ENCODE results near the gene ATP9B.
"Not testable (repeated sequence)": the region's sequence is repeated elsewhere in the genome, so short reads cannot be mapped to it uniquely, and the experiment has no call there.

ATP9B gene

DNA sequence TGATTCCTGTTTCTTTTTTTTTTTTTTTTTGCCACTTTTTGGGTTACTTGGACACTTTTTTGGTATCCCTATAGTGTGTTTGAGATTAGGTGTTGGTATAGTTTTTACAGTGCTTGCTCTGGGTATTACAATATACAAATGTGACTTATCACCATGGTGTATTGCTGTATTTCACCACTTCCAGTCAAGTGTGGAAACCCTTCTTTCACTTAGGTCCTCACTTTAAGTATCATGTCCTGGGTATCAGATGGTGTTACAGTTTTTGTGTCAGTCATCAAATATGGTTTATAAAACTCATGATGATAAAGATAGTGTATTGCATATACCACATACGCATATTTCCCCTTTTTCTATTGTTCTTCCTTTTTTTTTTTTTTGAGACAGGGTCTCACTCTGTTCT is 1.8 kb downstream of the ATP9B start:
- DNase-seq: peak in 1 of 5 experiments; percentile 64

DNA sequence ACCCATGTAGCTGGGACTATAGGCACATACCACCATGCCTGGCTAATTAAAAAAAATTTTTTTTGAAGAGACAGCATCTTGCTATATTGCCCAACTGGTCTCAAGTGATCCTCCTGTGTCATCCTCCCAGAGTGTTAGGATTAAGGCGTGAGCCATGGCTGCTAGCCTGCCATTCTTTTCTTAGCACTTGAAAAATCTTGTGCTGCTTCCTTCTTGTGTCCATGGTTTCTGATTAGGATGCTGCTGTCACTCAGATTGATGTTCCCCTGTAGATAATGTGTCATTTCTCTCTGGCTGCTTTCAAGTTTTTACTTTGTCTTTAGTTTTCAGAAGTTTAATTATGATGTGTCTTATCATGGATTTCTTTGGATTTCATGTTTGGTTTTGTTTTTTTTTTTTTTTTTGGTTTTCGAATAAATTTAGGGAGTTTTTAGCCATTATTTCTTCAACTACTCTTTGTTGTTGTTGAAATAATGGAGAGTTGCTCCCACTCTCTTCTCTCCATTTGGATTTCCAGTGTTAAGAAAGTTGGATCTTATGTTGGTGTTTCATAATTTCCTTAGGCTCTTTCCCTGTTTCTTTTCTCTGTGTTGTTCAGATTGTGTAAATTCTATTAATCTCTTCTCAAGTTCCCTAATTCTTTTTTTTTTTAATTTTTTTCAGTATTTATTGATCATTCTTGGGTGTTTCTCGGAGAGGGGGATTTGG is 2.5 kb downstream of the ATP9B start:
- no peak for DNase-seq

DNA sequence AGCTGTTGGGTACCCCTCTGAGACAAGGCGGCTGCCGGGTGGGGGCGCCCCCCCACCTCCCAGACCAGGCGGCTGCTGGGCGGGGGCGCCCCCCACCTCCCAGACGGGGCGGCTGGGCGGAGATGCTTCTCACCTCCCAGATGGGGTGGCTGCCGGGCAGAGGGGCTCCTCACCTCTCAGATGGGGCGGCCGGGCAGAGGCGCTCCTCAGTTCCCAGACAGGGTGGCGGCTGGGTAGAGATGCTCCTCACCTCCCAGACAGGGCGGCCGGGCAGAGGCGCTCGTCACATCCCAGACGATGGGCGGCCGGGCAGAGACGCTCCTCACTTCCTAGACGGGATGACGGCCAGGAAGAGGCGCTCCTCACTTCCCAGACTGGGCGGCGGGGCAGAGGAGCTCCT is 3.5 kb downstream of the ATP9B start:
- not testable (repeated sequence) for DNase-seq

GRCh38 chr18:79077181-79077580 is 8.0 kb downstream of the ATP9B start:
- no peak for DNase-seq

GRCh38 chr18:79078791-79079190 is 9.6 kb downstream of the ATP9B start:
- DNase-seq: not testable (repeated sequence)

- no peak for DNase-seq
Observed at GRCh38 chr18:79092874-79093273, 23.7 kb downstream of the ATP9B start.

DNA sequence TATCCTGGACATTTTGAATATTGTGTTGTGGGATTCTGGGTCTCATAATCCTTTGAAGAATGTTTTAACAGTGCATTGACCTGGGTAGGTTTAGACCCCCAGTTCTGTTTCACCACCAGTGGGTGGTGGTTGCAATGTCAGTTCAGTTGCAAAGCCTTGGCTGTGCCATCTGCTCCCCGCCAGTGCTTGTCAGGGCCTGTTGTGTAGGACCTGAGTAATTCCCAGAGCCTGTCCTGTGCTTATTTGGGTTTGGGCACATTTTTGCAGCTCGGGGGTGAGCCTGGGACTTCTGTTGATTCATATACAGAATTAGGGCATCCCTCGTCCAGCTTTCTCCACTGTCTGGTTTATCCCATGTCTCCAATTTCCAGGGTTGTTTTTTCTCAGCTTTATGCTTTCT is 24.8 kb downstream of the ATP9B start:
- no peak for DNase-seq

DNA sequence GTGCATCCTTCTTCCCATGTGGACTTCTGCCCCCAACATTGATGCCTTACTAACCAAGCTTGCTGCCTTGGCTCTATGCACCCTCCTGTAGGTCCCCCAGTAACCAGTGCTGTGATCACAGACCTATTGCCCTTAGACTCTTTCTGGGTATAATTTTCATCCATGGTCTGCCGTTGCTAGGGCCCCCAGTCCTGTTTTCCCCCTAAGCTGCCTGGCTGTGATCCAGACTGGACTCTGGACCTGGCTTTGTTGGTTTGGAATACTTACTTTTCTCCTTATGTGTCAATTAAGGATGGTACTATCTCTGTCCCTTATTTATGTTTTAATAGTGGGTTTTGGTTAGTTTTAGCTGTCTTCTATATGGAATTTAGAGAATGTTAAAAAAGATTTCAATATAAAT is 26.0 kb downstream of the ATP9B start:
- DNase-seq: no peak

DNA sequence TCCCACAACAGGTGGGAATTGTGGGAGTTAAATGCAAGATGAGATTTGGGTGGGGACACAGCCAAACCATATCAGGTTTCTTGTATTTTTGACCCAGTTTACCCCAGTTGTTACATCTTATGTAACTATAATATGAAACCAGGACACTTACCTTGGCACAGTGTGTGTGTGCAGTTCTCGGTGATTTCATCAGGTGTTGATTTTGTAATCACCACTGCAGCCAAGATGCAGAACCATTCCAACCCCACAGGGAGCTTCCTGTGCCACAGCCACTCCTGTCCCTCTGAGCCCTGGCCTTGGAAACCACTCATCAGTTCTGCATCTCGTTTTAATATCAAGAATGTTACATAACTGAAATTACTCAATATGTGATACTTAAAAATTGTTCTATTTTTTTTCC is 31.8 kb downstream of the ATP9B start:
- DNase-seq: no peak

- no peak for DNase-seq
Observed at GRCh38 chr18:79102886-79103285, 33.7 kb downstream of the ATP9B start.

DNA sequence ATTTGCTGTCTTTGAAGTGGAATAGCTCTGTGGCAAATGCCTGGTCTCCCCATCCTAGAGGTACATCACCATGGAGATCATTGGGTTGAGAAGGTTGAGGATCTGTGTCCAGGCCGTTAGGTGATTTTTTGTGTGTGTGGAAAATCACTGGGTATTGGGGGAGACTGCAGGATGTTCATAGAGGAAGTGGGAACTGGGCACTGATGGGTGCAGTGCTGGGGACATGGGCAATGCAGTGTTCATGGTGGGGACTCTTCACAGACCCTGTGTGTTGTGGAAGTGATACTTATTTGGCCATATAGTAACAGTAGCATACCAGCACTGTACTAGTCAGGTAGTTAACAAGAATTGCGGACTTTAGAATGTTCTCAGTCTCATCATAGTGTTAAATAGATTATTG is 34.9 kb downstream of the ATP9B start:
- DNase-seq: no peak

DNA sequence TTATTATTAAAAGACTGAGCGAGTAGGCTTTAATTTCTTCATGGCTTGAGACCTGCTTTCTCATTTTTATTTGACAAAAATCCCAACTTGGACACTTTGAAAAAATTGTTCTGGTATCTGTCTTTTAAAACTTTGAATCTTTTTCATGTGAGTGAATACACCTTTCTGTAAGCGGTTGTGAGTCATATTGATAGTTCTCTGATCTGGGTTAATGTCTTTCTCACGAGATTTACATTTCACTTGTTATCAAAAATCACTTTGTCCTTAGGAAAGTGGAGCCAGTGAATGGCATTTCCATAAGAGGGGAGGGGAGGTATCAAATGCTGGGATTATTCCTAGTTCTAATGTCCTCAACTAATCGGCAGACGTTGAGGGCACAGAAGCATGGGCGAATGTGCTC is 36.3 kb downstream of the ATP9B start:
- peak in 1 of 5 experiments; percentile 56 for DNase-seq

DNA sequence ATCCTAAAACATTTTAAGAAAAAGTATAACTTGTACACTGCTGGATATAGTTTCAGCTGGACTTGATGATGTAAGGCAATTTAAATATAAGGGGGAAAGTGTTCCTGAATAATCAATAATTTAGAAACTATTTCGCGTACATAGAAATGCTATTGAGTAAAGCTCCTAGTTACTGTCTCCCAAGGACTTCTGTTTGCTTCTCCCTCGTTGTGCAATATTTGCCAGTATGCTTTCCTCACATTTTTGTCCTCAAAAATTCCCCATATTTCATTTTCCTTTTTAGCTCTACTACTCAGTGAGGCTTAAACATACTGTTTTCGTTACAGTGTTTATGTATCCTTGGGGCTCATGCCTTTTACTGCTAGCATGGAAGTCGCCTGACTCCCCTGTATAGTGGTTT is 36.9 kb downstream of the ATP9B start:
- DNase-seq: no peak

DNA sequence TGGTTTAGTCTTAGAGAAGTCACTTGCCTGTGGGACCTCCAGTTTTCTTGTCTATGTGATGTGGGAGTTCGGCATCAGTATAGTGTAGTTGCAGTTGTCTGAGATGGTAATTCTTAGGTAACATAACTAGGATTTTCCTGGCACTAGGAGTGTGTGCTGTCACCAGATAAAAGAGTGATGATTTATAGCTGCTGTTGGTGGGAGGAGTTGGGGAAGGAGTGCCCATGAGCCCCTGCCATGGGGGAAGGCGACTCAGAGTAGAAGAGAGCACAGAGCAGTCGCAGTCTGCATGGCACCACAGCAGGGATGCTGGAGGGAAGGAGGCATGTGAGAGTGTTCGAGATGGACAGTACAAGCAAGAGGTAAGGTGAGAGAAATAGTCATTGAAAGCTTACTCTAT is 38.7 kb downstream of the ATP9B start:
- no peak for DNase-seq

- no peak for DNase-seq
Observed at GRCh38 chr18:79108549-79109215, 39.5 kb downstream of the ATP9B start.

GRCh38 chr18:79111483-79111882 is 42.3 kb downstream of the ATP9B start:
- DNase-seq: no peak

- DNase-seq: no peak
Observed at GRCh38 chr18:79117385-79117784, 48.2 kb downstream of the ATP9B start.

GRCh38 chr18:79117788-79118187 is 48.6 kb downstream of the ATP9B start:
- no peak for DNase-seq

DNA sequence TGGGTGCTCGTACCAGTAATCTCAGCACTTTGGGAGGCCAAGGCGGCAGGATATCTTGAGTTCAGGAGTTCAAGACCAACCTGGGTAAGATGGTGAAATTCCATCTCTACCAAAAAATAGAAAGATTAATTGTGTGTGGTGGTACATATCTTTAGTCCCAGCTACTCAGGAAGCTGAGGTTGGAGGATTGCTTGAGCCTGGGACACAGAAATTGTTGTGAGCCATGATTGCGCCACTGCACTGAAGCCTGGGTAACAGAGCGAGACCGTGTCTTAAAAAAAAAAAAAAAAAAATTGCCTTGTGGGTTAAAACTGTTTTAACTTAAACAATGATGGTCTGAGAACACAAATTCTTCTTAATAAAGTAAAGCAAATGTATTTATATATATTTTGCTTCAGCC is 49.6 kb downstream of the ATP9B start:
- DNase-seq: no peak

GRCh38 chr18:79121746-79122474 is 52.7 kb downstream of the ATP9B start:
- DNase-seq: no peak

DNA sequence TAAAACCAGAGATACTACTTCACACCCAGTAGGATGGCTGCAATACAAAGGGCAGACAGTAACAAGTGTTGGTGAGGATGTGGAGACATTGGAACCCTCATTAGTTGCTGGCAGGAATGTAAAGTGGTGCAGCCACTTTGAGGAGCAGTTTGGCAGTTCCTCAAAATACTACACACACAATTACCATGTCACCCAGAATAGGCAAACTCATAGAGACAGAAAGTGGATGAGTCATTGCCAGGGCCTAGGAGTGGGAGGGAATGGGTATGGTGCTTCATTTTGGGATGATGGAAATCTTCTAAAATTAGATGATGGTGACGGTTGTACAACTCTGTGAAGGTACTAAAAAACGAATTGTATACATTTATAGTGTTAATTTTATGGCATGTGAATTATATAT is 54.8 kb downstream of the ATP9B start:
- no peak for DNase-seq

GRCh38 chr18:79129120-79129519 is 59.9 kb downstream of the ATP9B start:
- DNase-seq: no peak

DNA sequence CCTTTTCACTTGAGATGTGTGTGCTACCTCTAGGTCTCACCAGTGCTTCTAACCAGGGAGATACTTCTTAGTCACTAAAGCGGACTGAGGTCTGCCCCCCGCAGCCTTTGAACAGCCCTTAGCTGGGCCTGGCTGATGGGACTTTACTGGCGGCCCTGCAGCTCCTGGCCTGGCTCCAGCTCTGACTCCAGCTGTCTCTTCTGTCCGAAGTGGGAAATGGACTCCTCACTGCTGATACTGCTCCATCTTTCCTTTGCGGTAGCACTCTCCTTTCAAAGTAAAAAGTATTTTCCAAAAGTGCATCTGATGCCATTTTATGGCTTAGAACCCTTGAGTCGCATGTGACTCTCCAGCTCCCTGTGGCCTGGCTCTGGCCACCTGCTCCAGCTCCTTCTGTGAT is 64.5 kb downstream of the ATP9B start:
- DNase-seq: no peak

DNA sequence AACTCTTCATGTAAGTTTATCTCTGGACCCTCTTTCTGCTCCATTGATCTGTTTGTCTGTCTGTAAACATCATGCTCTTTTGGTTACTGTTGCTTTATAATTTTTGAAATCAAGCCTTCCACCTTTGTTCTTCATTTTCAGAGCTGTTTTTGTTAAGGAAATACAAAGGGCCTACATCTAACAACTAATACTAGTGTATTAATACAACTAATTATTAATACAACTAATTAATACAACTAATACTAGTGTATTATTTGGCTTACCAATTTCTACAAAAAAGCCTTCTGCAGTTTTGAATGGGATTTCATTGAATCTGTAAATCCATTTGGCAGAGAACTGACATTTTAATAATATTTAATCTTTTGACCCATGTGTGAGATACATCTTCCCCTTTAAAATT is 66.7 kb downstream of the ATP9B start:
- no peak for DNase-seq
